ENCODE data around the gene FAM199X. TPM values are rescaled to one million over a fixed set of nuclear protein-coding genes. Genes with fewer than 3 reads are reported as not detected.

FAM199X gene
- total and polyA plus RNA-seq, 2 experiments from 2014 or later = 11.7 to 29.1 TPM

DNA sequence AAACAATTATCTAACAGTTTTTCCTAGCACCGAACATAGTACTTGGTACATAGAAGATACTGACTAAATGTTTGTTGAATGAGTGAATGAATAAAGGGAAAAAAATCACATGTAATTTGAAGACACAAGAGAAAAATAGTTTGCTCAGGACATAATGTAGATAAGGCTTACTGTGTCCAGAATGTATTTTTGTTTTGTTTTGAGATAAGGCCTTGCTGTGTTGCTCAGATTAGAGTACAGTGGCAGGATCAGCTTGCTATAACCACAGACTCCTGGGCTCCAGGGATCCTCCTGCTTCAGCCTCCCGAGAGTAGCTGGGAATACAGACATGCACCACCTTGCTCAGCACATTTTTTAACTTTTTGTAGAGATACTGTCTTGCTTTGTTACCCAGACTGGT lies 6.5 kb downstream of the FAM199X start:
- Histone ChIP-seq H3K4me3 (no peak overlapping the region), H3K4me2 (no peak overlapping the region), H3K27ac (no peak overlapping the region), H3K36me3 (replicated peaks; ENCODE audit: insufficient read depth, low read depth) (no peaks in the 10 kb centered on the region), H3K4me1 (ENCODE audit: insufficient read depth) (no peaks in the 10 kb centered on the region), H2AFZ (no peak overlapping the region), H3K9me2 (replicated peaks; ENCODE audit: insufficient read depth) (no peaks in the 10 kb centered on the region), H3K79me2 (peaks cover 38% of the 10 kb centered on the region), H4K20me1 (ENCODE audit: insufficient read depth, poor library complexity, severe bottlenecking) (no peaks in the 10 kb centered on the region), H3K9me3 (ENCODE audit: low read depth) (no peaks in the 10 kb centered on the region), H3K27me3 (no peaks in the 10 kb centered on the region)
- DNase-seq (ENCODE audit: low spot score) = no peak
- TF ChIP-seq EZH2 (IDR thresholded peaks at IDR 0.05; ENCODE audit: borderline replicate concordance) = no peak
- TF ChIP-seq EZH2phosphoT487 (IDR thresholded peaks at IDR 0.05; ENCODE audit: low read depth, severe bottlenecking, unreplicated experiment) = no peak
- TF ChIP-seq, protein P1, sequence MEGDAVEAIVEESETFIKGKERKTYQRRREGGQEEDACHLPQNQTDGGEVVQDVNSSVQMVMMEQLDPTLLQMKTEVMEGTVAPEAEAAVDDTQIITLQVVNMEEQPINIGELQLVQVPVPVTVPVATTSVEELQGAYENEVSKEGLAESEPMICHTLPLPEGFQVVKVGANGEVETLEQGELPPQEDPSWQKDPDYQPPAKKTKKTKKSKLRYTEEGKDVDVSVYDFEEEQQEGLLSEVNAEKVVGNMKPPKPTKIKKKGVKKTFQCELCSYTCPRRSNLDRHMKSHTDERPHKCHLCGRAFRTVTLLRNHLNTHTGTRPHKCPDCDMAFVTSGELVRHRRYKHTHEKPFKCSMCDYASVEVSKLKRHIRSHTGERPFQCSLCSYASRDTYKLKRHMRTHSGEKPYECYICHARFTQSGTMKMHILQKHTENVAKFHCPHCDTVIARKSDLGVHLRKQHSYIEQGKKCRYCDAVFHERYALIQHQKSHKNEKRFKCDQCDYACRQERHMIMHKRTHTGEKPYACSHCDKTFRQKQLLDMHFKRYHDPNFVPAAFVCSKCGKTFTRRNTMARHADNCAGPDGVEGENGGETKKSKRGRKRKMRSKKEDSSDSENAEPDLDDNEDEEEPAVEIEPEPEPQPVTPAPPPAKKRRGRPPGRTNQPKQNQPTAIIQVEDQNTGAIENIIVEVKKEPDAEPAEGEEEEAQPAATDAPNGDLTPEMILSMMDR (IDR thresholded peaks at IDR 0.05; ENCODE audit: poor library complexity) = no peak
- WGBS (ENCODE audit: low lambda C conversion rate, missing lambda C conversion rate) = 75% methylated on average over 2 of the region's 2 CpGs

DNA sequence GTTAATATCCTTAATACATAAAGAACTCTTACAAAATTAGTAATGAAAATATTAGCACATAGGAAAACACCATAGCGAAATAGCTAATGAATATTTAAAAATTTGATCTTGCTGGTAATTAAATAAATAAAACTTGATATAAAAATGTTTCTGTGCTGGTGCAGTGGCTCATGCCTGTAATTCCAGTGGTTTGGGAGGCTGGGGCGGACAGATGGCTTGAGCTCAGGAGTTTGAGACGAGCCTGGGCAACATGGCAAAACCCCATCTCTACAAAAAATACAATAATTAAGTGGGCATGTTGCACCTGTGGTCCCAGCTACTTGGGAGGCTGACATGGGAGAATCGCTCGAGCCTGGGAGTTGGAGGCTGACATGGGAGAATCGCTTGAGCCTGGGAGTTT lies 7.6 kb downstream of the FAM199X start:
- H3K36me3 ChIP-seq (replicated peaks; ENCODE audit: insufficient read depth, low read depth) = no peaks in the 10 kb centered on the region
- 73% methylated on average over 6 of the region's 6 CpGs for WGBS (ENCODE audit: low lambda C conversion rate, missing lambda C conversion rate)
- H3K4me2 ChIP-seq = no peak overlapping the region
- peaks cover 33% of the 10 kb centered on the region for H3K79me2 ChIP-seq
- H3K9me3 ChIP-seq (ENCODE audit: low read depth) = no peaks in the 10 kb centered on the region
- no peaks in the 10 kb centered on the region for H3K4me1 ChIP-seq (ENCODE audit: insufficient read depth)
- no peak for TF ChIP-seq EZH2 (IDR thresholded peaks at IDR 0.05; ENCODE audit: borderline replicate concordance)
- no peak for TF ChIP-seq EZH2phosphoT487 (IDR thresholded peaks at IDR 0.05; ENCODE audit: low read depth, severe bottlenecking, unreplicated experiment)
- TF ChIP-seq, protein P1 (IDR thresholded peaks at IDR 0.05; ENCODE audit: poor library complexity) = no peak
- H3K4me3 ChIP-seq = no peak overlapping the region
- no peak overlapping the region for H2AFZ ChIP-seq
- no peaks in the 10 kb centered on the region for H3K9me2 ChIP-seq (replicated peaks; ENCODE audit: insufficient read depth)
- H4K20me1 ChIP-seq (ENCODE audit: insufficient read depth, poor library complexity, severe bottlenecking) = no peaks in the 10 kb centered on the region
- no peaks in the 10 kb centered on the region for H3K27me3 ChIP-seq
- DNase-seq (ENCODE audit: low spot score) = no peak
- H3K27ac ChIP-seq = no peak overlapping the region

DNA sequence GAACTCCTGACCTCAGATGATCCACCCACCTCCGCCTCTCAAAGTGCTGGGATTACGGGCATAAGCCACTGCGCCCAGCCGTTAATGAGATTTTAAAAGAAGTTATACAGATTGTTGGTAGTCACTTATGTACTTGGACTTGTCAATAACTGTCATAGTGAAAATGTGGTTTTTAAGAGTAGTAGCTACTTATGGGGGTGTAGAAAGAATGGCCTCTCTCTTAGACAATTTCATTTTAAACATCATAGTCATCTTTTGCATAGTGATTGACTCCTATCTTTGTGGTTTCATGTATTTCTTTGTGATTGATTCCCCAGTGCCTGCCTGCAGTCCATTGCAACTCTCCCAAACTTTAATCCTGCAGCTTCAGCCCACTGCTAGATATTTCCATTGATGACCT lies 17.4 kb downstream of the FAM199X start:
- no peaks in the 10 kb centered on the region for H3K36me3 ChIP-seq (replicated peaks; ENCODE audit: insufficient read depth, low read depth)
- H4K20me1 ChIP-seq (ENCODE audit: insufficient read depth, poor library complexity, severe bottlenecking) = no peaks in the 10 kb centered on the region
- H2AFZ ChIP-seq = no peak overlapping the region
- H3K4me1 ChIP-seq (ENCODE audit: insufficient read depth) = no peaks in the 10 kb centered on the region
- H3K4me2 ChIP-seq = no peak overlapping the region
- no peaks in the 10 kb centered on the region for H3K9me2 ChIP-seq (replicated peaks; ENCODE audit: insufficient read depth)
- TF ChIP-seq, protein P1 (IDR thresholded peaks at IDR 0.05; ENCODE audit: poor library complexity) = no peak
- TF ChIP-seq EZH2 (IDR thresholded peaks at IDR 0.05; ENCODE audit: borderline replicate concordance) = no peak
- TF ChIP-seq EZH2phosphoT487 (IDR thresholded peaks at IDR 0.05; ENCODE audit: low read depth, severe bottlenecking, unreplicated experiment) = no peak
- 94% methylated on average over 4 of the region's 4 CpGs for WGBS (ENCODE audit: low lambda C conversion rate, missing lambda C conversion rate)
- no peaks in the 10 kb centered on the region for H3K9me3 ChIP-seq (ENCODE audit: low read depth)
- no peak overlapping the region for H3K4me3 ChIP-seq
- DNase-seq (ENCODE audit: low spot score) = no peak
- H3K27ac ChIP-seq = no peak overlapping the region
- H3K27me3 ChIP-seq = no peaks in the 10 kb centered on the region
- H3K79me2 ChIP-seq = peaks cover 20% of the 10 kb centered on the region

DNA sequence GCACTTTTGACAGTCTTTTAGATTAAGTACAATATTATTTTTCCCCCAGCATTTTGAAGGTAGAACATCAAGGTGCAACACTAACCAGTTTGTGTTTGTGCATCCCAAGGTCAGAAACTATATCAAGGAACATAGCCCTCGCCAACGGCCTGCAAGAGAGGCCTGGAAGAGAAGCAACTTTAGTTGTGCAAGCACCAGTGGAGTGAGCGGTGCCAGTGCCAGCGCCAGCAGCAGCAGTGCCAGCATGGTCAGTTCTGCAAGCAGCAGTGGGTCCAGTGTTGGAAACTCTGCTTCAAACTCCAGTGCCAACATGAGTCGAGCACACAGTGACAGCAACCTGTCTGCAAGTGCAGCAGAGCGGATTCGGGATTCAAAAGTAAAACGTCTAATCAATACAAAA lies 21.7 kb downstream of the FAM199X start:
- Histone ChIP-seq H3K4me3 (no peak overlapping the region), H3K4me2 (no peak overlapping the region), H3K9me2 (replicated peaks; ENCODE audit: insufficient read depth) (no peaks in the 10 kb centered on the region), H4K20me1 (ENCODE audit: insufficient read depth, poor library complexity, severe bottlenecking) (no peaks in the 10 kb centered on the region), H3K36me3 (replicated peaks; ENCODE audit: insufficient read depth, low read depth) (no peaks in the 10 kb centered on the region), H3K79me2 (no peaks in the 10 kb centered on the region), H3K9me3 (ENCODE audit: low read depth) (no peaks in the 10 kb centered on the region), H2AFZ (no peak overlapping the region), H3K27me3 (no peaks in the 10 kb centered on the region), H3K4me1 (ENCODE audit: insufficient read depth) (no peaks in the 10 kb centered on the region), H3K27ac (no peak overlapping the region)
- TF ChIP-seq EZH2phosphoT487 (IDR thresholded peaks at IDR 0.05; ENCODE audit: low read depth, severe bottlenecking, unreplicated experiment) (no peak), EZH2 (IDR thresholded peaks at IDR 0.05; ENCODE audit: borderline replicate concordance) (no peak)
- TF ChIP-seq, protein P1 (IDR thresholded peaks at IDR 0.05; ENCODE audit: poor library complexity) = no peak
- WGBS (ENCODE audit: low lambda C conversion rate, missing lambda C conversion rate) = 84% methylated on average over 8 of the region's 8 CpGs
- no peak for DNase-seq (ENCODE audit: low spot score)

All from hepatocyte (in vitro differentiated cells).